Thyroid gland (tissue), 4 donors: ENCODE data around the gene RPL18A.

Experiments used
- POLR2A ChIP-seq, 2 donors: fragments of 450-650 bp; IDR thresholded peaks; one replicate each; pipeline ENCODE4 v1.6.1; 2017; ENCODE audit warnings: antibody characterized with exemption in 2 of 2, mild to moderate bottlenecking in 2 of 2, moderate library complexity in 1 of 2
- TF ChIP-seq, protein P1 (sequence below), 6 experiments: fragments of 200-600 bp in 3 of 6; fragments of 450-650 bp in 3 of 6; sonication (generic) in 3 of 6; IDR thresholded peaks; one replicate each; pipeline ENCODE4 v1.5.1; 2016 to 2019; ENCODE audit warnings: antibody characterized with exemption in 6 of 6, mild to moderate bottlenecking in 2 of 6, inconsistent platforms in 1 of 6, moderate library complexity in 1 of 6

DNA sequence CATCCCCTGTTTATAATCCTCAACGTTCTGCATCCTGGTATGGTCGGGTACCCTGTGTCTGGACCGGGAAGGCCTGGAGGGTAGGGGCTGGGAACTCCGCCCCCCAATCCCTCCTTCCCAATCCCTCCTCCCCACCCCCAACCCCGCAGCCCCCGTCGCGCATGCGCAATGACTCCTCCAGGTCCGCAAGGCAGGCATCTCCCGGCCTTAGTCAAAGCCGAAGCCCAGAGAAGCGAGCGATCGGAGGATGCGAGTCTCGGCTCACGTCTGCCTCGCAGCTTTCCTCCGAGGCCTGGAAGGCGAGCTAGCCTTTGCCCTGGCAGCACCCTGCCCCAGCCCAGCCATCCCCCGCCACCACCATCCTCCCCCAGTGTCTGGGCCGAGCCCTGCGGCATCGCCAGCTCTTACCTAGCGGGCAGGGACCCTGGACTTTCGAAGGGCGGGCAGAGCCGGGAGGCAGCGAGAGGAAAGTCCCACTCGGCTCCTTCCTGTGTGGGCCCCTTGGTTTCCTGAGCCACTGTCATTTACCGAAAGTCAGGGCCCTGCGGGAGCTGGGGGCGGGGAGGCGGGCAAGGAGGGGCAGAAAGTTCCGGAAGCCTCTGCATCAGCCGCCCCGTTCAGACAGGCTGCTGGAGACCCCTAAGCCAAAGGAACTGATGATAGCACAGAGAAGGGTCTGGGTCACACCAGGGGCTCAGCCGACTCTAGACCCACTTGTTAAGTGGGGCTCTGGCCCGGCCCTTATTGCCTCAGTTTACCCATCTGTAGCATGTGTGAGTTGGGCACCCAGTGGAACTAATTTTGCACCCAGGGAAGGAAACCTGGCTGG lies 12.0 kb upstream of the RPL18A start, which contains the start of gene JAK3:
- TF ChIP-seq POLR2A (IDR thresholded peaks at IDR 0.05): no peak
- TF ChIP-seq, protein P1, sequence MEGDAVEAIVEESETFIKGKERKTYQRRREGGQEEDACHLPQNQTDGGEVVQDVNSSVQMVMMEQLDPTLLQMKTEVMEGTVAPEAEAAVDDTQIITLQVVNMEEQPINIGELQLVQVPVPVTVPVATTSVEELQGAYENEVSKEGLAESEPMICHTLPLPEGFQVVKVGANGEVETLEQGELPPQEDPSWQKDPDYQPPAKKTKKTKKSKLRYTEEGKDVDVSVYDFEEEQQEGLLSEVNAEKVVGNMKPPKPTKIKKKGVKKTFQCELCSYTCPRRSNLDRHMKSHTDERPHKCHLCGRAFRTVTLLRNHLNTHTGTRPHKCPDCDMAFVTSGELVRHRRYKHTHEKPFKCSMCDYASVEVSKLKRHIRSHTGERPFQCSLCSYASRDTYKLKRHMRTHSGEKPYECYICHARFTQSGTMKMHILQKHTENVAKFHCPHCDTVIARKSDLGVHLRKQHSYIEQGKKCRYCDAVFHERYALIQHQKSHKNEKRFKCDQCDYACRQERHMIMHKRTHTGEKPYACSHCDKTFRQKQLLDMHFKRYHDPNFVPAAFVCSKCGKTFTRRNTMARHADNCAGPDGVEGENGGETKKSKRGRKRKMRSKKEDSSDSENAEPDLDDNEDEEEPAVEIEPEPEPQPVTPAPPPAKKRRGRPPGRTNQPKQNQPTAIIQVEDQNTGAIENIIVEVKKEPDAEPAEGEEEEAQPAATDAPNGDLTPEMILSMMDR (IDR thresholded peaks at IDR 0.05): no peak
